ENCODE data around the gene CD55. TPM values are rescaled to one million over a fixed set of nuclear protein-coding genes. Genes with fewer than 3 reads are reported as not detected.

CD55 gene
- 18.4 and 28.6 TPM in 2 replicates for total RNA-seq

- H3K4me3 ChIP-seq (ENCODE audit: low read depth, low read length) = peak within 1 kb of the TSS; percentile 93
- TF ChIP-seq CTCF (conservative IDR thresholded peaks at IDR 0.05; ENCODE audit: low read depth, low read length) = peak; percentile 51
- peak; percentile 78 for DNase-seq (ENCODE audit: low read depth)
Observed at GRCh38 chr1:207321079-207321789, at the start of gene CD55. Gene CD55, plus strand, starts transcription at chr1:207321678. Its CDS starts 88 bp downstream, at chr1:207321766.

- no peak for DNase-seq (ENCODE audit: low read depth)
- no peak overlapping the region for H3K4me3 ChIP-seq (ENCODE audit: low read depth, low read length)
- TF ChIP-seq CTCF (conservative IDR thresholded peaks at IDR 0.05; ENCODE audit: low read depth, low read length) = no peak
Observed at GRCh38 chr1:207274882-207275281, 46.6 kb upstream of the CD55 start.

- H3K4me3 ChIP-seq (ENCODE audit: low read depth, low read length) = no peak overlapping the region
- TF ChIP-seq CTCF (conservative IDR thresholded peaks at IDR 0.05; ENCODE audit: low read depth, low read length) = no peak
- no peak for DNase-seq (ENCODE audit: low read depth)
Observed at GRCh38 chr1:207276465-207276864, 45.0 kb upstream of the CD55 start.

GRCh38 chr1:207277241-207277640 is 44.2 kb upstream of the CD55 start:
- no peak overlapping the region for H3K4me3 ChIP-seq (ENCODE audit: low read depth, low read length)
- DNase-seq (ENCODE audit: low read depth) = no peak
- no peak for TF ChIP-seq CTCF (conservative IDR thresholded peaks at IDR 0.05; ENCODE audit: low read depth, low read length)

- H3K4me3 ChIP-seq (ENCODE audit: low read depth, low read length) = no peak overlapping the region
- no peak for DNase-seq (ENCODE audit: low read depth)
- TF ChIP-seq CTCF (conservative IDR thresholded peaks at IDR 0.05; ENCODE audit: low read depth, low read length) = no peak
Observed at GRCh38 chr1:207279652-207280051, 41.8 kb upstream of the CD55 start.

GRCh38 chr1:207280706-207281105 is 40.8 kb upstream of the CD55 start:
- no peak for DNase-seq (ENCODE audit: low read depth)
- no peak overlapping the region for H3K4me3 ChIP-seq (ENCODE audit: low read depth, low read length)
- TF ChIP-seq CTCF (conservative IDR thresholded peaks at IDR 0.05; ENCODE audit: low read depth, low read length) = no peak

GRCh38 chr1:207282058-207282457 is 39.4 kb upstream of the CD55 start:
- DNase-seq (ENCODE audit: low read depth) = peak; percentile 26

More at GRCh38 chr1:207282058-207282457, 39.4 kb upstream of the CD55 start:
- no peak for TF ChIP-seq CTCF (conservative IDR thresholded peaks at IDR 0.05; ENCODE audit: low read depth, low read length)
- no peak overlapping the region for H3K4me3 ChIP-seq (ENCODE audit: low read depth, low read length)
